Neural crest cell (in vitro differentiated cells): ENCODE data around the gene CFTR. TPM values are rescaled to one million over a fixed set of nuclear protein-coding genes. Genes with fewer than 3 reads are reported as not detected.

ENCODE experiments used
- DNase-seq: peaks from one replicate; pipeline ENCODE4 v3.0.0; 2021; ENCODE audit warnings: low read depth, mixed read lengths, low spot score
- H3K27ac Mint-ChIP-seq: one replicate; pipeline ENCODE4 v1.8.0; 2021; ENCODE audit warnings: mild to moderate bottlenecking, mixed read lengths; ENCODE audit not compliant: unreplicated experiment
- H3K27me3 Mint-ChIP-seq: 2 replicates; pipeline ENCODE4 v1.8.0; 2021; ENCODE audit warnings: low read depth, mild to moderate bottlenecking, mixed read lengths
- H3K36me3 Mint-ChIP-seq: 2 replicates; pipeline ENCODE4 v1.8.0; 2021; ENCODE audit warnings: low read depth, mild to moderate bottlenecking, mixed read lengths
- H3K4me1 Mint-ChIP-seq: 2 replicates; pipeline ENCODE4 v1.8.0; 2021; ENCODE audit warnings: mixed read lengths
- H3K4me3 Mint-ChIP-seq: one replicate; pipeline ENCODE4 v1.8.0; 2021; ENCODE audit warnings: mild to moderate bottlenecking, mixed read lengths
- H3K9me3 Mint-ChIP-seq: 2 replicates; pipeline ENCODE4 v1.8.0; 2021; ENCODE audit warnings: mixed read lengths
- CTCF ChIP-seq: fragments of 200-600 bp; sonication (generic); conservative IDR thresholded peaks from 2 replicates; pipeline ENCODE4 v1.5.0; 2021; ENCODE audit warnings: antibody characterized with exemption, mild to moderate bottlenecking
- total RNA-seq: library from RNA; stranded (reverse); gene quantifications from 2 replicates; pipeline ENCODE4 v1.2.1, GENCODE V29; 2021

The CFTR gene
- total RNA-seq, 1 donor from 2014 or later: not detected

- Mint-ChIP-seq H3K27ac (no peak overlapping the region), H3K27me3 (no peaks in the 10 kb centered on the region), H3K4me3 (no peak overlapping the region), H3K9me3 (peaks cover 3% of the 10 kb centered on the region), H3K36me3 (no peaks in the 10 kb centered on the region), H3K4me1 (no peaks in the 10 kb centered on the region)
- no peak for TF ChIP-seq CTCF
- DNase-seq: no peak
Observed at GRCh38 chr7:117596134-117596533, 116.3 kb downstream of the CFTR start.

GRCh38 chr7:117597755-117598154 is 117.9 kb downstream of the CFTR start:
- TF ChIP-seq CTCF: no peak
- Mint-ChIP-seq H3K4me1 (no peaks in the 10 kb centered on the region), H3K27me3 (no peaks in the 10 kb centered on the region), H3K27ac (peak overlapping the region; percentile 67), H3K36me3 (no peaks in the 10 kb centered on the region), H3K4me3 (no peak overlapping the region), H3K9me3 (peaks cover 3% of the 10 kb centered on the region)
- DNase-seq: no peak

- H3K36me3 Mint-ChIP-seq: no peaks in the 10 kb centered on the region
- no peak for DNase-seq
- TF ChIP-seq CTCF: no peak
- H3K27ac Mint-ChIP-seq: no peak overlapping the region
- peaks cover 3% of the 10 kb centered on the region for H3K9me3 Mint-ChIP-seq
- H3K4me1 Mint-ChIP-seq: no peaks in the 10 kb centered on the region
- no peaks in the 10 kb centered on the region for H3K27me3 Mint-ChIP-seq
- H3K4me3 Mint-ChIP-seq: no peak overlapping the region
Observed at GRCh38 chr7:117600911-117601310, 121.1 kb downstream of the CFTR start.

GRCh38 chr7:117603627-117604026 is 123.8 kb downstream of the CFTR start:
- H3K27me3 Mint-ChIP-seq: no peaks in the 10 kb centered on the region
- no peaks in the 10 kb centered on the region for H3K4me1 Mint-ChIP-seq
- no peaks in the 10 kb centered on the region for H3K9me3 Mint-ChIP-seq
- no peaks in the 10 kb centered on the region for H3K36me3 Mint-ChIP-seq
- H3K4me3 Mint-ChIP-seq: no peak overlapping the region
- TF ChIP-seq CTCF: no peak
- no peak overlapping the region for H3K27ac Mint-ChIP-seq
- DNase-seq: no peak

- Mint-ChIP-seq H3K27me3 (no peaks in the 10 kb centered on the region), H3K36me3 (no peaks in the 10 kb centered on the region), H3K4me1 (no peaks in the 10 kb centered on the region), H3K27ac (no peak overlapping the region), H3K9me3 (no peaks in the 10 kb centered on the region), H3K4me3 (no peak overlapping the region)
- no peak for TF ChIP-seq CTCF
- no peak for DNase-seq
Observed at GRCh38 chr7:117605712-117606111, 125.9 kb downstream of the CFTR start.

GRCh38 chr7:117606132-117606531 is 126.3 kb downstream of the CFTR start:
- no peak overlapping the region for H3K4me3 Mint-ChIP-seq
- no peaks in the 10 kb centered on the region for H3K4me1 Mint-ChIP-seq
- no peak overlapping the region for H3K27ac Mint-ChIP-seq
- no peaks in the 10 kb centered on the region for H3K36me3 Mint-ChIP-seq
- no peaks in the 10 kb centered on the region for H3K27me3 Mint-ChIP-seq
- no peak for TF ChIP-seq CTCF
- DNase-seq: no peak
- H3K9me3 Mint-ChIP-seq: no peaks in the 10 kb centered on the region
